Muscle layer of colon (tissue), 2 donors: ENCODE data around the gene COBL.

Experiments
- H3K27ac ChIP-seq: one replicate; pipeline ENCODE4 v1.7.0; 2013; ENCODE audit warnings: low read depth, mild to moderate bottlenecking, low read length, moderate library complexity
- H3K27me3 ChIP-seq, 2 donors: one replicate each; pipeline ENCODE4 v1.7.0; 2013; ENCODE audit warnings: low read length in 2 of 2, mild to moderate bottlenecking in 2 of 2; ENCODE audit not compliant: insufficient read depth in 2 of 2, control insufficient read depth in 1 of 2
- H3K36me3 ChIP-seq: one replicate; pipeline ENCODE4 v1.7.0; 2013; ENCODE audit warnings: mild to moderate bottlenecking, low read length; ENCODE audit not compliant: insufficient read depth
- H3K4me1 ChIP-seq: one replicate; pipeline ENCODE4 v1.7.0; 2013; ENCODE audit warnings: mild to moderate bottlenecking, low read length; ENCODE audit not compliant: insufficient read depth
- H3K4me3 ChIP-seq, 2 donors: one replicate each; pipeline ENCODE4 v1.7.0; 2013; ENCODE audit warnings: low read length in 2 of 2, low read depth in 1 of 2, mild to moderate bottlenecking in 1 of 2, moderate library complexity in 1 of 2
- H3K9ac ChIP-seq: one replicate; pipeline ENCODE4 v1.7.0; 2013; ENCODE audit warnings: low read length
- H3K9me3 ChIP-seq: one replicate; pipeline ENCODE4 v1.7.0; 2013; ENCODE audit warnings: mild to moderate bottlenecking, low read length
- donor health status: abdominal sarcoma.
- donor health status: Adenocarcinoma of cecum.

Gene COBL

GRCh38 chr7:51059504-51060142 is 257.0 kb downstream of the COBL start:
- no peak overlapping the region for H3K9ac ChIP-seq
- no peaks in the 10 kb centered on the region for H3K27me3 ChIP-seq
- H3K27ac ChIP-seq: no peak overlapping the region
- H3K36me3 ChIP-seq: no peaks in the 10 kb centered on the region
- H3K4me3 ChIP-seq: no peak overlapping the region
- H3K4me1 ChIP-seq: no peaks in the 10 kb centered on the region
- no peaks in the 10 kb centered on the region for H3K9me3 ChIP-seq

DNA sequence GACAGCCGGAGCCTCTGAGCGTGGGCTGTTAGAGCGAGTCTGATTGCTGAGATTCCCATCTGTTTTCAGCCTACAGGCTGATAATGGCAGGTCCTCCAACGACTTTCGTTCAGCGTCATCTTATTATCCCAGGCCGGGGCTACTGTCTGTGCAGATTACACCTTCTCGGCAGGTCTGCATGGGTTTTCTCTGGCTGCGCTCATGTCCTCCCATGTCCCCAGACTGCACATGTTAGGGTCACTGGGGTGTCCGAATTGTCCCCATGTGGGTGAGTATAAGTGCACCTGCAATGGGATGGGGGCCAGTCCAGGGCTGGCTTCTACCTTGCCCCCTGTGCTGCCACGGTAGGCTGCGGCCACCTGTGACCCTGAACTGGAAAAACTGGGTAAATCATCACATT is 257.8 kb downstream of the COBL start:
- Histone ChIP-seq H3K27me3 (no peaks in the 10 kb centered on the region), H3K9me3 (no peaks in the 10 kb centered on the region), H3K9ac (no peak overlapping the region), H3K36me3 (no peaks in the 10 kb centered on the region), H3K27ac (no peak overlapping the region), H3K4me1 (no peaks in the 10 kb centered on the region), H3K4me3 (no peak overlapping the region)

- no peaks in the 10 kb centered on the region for H3K36me3 ChIP-seq
- no peaks in the 10 kb centered on the region for H3K4me1 ChIP-seq
- H3K4me3 ChIP-seq: no peak overlapping the region
- no peak overlapping the region for H3K27ac ChIP-seq
- no peaks in the 10 kb centered on the region for H3K9me3 ChIP-seq
- H3K27me3 ChIP-seq: no peaks in the 10 kb centered on the region
- no peak overlapping the region for H3K9ac ChIP-seq
Observed at GRCh38 chr7:51055039-51055840, 261.4 kb downstream of the COBL start.

- Histone ChIP-seq H3K36me3 (no peaks in the 10 kb centered on the region), H3K4me3 (no peak overlapping the region), H3K27me3 (no peaks in the 10 kb centered on the region), H3K9ac (no peak overlapping the region), H3K9me3 (no peaks in the 10 kb centered on the region), H3K4me1 (no peaks in the 10 kb centered on the region), H3K27ac (no peak overlapping the region)
Observed at GRCh38 chr7:51054231-51054630, 262.4 kb downstream of the COBL start.

DNA sequence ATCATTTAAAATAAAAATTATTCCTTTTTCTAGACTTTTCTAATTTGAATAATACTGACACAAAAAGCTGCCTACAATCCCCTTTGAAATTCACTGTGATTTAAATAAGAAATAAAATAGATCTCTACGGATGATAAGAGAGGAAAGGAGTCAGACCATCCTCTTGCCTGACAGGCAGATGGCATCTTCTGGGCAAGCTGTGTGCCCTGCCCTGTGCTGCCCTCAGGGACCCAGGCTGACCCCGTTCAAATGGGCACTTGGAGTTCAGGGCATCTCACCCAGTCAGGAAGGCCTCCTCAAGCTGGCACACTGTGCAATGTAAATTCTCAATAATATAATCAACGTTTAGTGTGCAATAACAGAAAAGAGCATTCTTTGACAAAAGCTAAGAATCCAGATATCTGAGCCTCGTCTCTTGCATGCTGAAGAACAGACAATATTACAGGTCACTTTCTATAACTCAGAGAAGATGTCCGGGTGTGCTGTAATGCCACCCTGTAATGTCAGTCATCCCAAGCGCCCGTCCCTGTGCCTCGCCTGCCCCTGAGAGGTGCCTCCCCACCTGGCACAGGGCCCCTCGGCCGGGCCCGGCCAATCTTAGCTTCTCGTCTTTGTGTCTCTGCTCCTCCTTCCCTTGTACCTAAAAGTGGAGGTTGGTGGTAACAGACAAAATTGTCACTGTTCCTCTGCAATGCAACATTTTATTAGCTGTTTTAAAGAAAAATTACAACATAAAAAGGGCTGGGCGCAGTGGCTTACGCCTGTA is 263.3 kb downstream of the COBL start:
- Histone ChIP-seq H3K27ac (no peak overlapping the region), H3K27me3 (no peaks in the 10 kb centered on the region), H3K9me3 (no peaks in the 10 kb centered on the region), H3K36me3 (no peaks in the 10 kb centered on the region), H3K4me1 (no peaks in the 10 kb centered on the region), H3K4me3 (no peak overlapping the region), H3K9ac (no peak overlapping the region)

- Histone ChIP-seq H3K9me3 (no peaks in the 10 kb centered on the region), H3K4me3 (no peak overlapping the region), H3K27ac (no peak overlapping the region), H3K9ac (no peak overlapping the region), H3K36me3 (no peaks in the 10 kb centered on the region), H3K4me1 (no peaks in the 10 kb centered on the region), H3K27me3 (no peaks in the 10 kb centered on the region)
Observed at GRCh38 chr7:51046482-51046881, 270.1 kb downstream of the COBL start.

- no peak overlapping the region for H3K4me3 ChIP-seq
- H3K9ac ChIP-seq: no peak overlapping the region
- H3K9me3 ChIP-seq: no peaks in the 10 kb centered on the region
- no peaks in the 10 kb centered on the region for H3K36me3 ChIP-seq
- no peaks in the 10 kb centered on the region for H3K27me3 ChIP-seq
- H3K27ac ChIP-seq: no peak overlapping the region
- no peaks in the 10 kb centered on the region for H3K4me1 ChIP-seq
Observed at GRCh38 chr7:51046103-51046466, 270.5 kb downstream of the COBL start.

DNA sequence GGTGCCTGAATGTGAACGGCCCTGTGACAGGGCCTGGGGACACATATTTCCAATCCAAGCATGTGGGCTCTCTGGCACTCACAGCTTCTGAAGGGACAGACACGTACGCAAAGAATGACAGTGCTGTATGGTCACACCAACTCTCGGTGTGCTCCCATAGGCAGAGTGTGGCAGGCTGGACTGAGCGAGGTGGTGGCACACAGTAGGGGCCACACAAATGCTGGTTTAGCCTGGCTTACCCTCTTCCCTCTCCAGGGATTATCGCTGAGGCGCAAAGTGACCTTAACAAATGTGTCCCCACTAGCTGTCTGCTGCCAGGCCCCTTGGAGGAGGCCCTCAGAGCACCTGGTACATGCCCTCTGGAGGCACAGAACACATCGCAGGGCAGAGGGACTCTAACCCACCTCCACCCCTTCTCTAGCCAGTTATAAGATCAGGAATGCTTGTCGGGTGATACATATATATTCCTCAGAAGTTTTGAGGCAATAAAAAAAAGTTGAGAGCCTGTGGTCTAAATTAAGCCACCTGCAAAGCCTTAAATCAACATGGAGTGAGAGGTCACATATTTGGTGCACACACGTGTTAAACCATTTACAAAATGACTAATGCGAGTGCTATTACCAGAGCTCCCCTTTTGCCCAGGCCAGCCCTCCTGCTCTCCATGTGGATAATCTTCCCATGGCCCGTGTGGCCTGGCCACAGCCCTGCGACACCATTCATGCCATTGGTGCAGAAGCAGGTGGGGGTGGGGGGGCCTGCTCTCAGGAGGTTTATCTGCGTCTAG is 271.1 kb downstream of the COBL start:
- H3K27ac ChIP-seq: no peak overlapping the region
- no peaks in the 10 kb centered on the region for H3K27me3 ChIP-seq
- H3K9me3 ChIP-seq: no peaks in the 10 kb centered on the region
- no peaks in the 10 kb centered on the region for H3K36me3 ChIP-seq
- H3K4me3 ChIP-seq: no peak overlapping the region
- H3K4me1 ChIP-seq: no peaks in the 10 kb centered on the region
- no peak overlapping the region for H3K9ac ChIP-seq

GRCh38 chr7:51043461-51043860 is 273.1 kb downstream of the COBL start:
- Histone ChIP-seq H3K27ac (no peak overlapping the region), H3K9ac (no peak overlapping the region), H3K27me3 (no peaks in the 10 kb centered on the region), H3K4me1 (no peaks in the 10 kb centered on the region), H3K36me3 (no peaks in the 10 kb centered on the region), H3K4me3 (no peak overlapping the region), H3K9me3 (no peaks in the 10 kb centered on the region)

- no peak overlapping the region for H3K9ac ChIP-seq
- H3K36me3 ChIP-seq: no peaks in the 10 kb centered on the region
- no peaks in the 10 kb centered on the region for H3K9me3 ChIP-seq
- no peak overlapping the region for H3K27ac ChIP-seq
- no peaks in the 10 kb centered on the region for H3K27me3 ChIP-seq
- no peaks in the 10 kb centered on the region for H3K4me1 ChIP-seq
- H3K4me3 ChIP-seq: no peak overlapping the region
Observed at GRCh38 chr7:51040787-51041186, 275.8 kb downstream of the COBL start.

DNA sequence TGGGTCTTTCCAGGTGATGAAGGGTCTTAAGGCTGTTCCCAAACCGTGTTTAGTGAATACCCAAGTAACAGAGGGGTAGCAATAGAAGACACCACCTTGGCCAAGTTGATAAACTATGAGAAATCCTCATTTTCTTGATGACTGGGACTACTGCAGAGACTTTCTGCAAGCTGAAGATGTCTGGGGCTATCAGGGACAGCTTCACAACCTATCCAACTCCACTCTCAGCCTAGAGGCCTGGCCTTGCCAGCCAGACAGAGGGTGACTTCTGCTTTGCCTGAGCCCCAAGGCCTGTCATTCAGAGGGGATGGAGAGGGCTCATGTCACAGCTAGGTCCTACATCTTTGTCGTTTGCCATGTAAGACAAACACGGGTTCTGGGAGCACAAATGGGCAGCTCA is 278.0 kb downstream of the COBL start:
- H3K9ac ChIP-seq: no peak overlapping the region
- H3K27me3 ChIP-seq: no peaks in the 10 kb centered on the region
- H3K36me3 ChIP-seq: no peaks in the 10 kb centered on the region
- H3K4me3 ChIP-seq: no peak overlapping the region
- H3K9me3 ChIP-seq: no peaks in the 10 kb centered on the region
- no peak overlapping the region for H3K27ac ChIP-seq
- H3K4me1 ChIP-seq: peaks cover 16% of the 10 kb centered on the region
